ENCODE data around the gene ZNF518A. TPM values are rescaled to one million over a fixed set of nuclear protein-coding genes. Genes with fewer than 3 reads are reported as not detected.
"Not testable (repeated sequence)": the region's sequence is repeated elsewhere in the genome, so short reads cannot be mapped to it uniquely, and the experiment has no call there.

ZNF518A gene
- polyA plus RNA-seq, 2 of the 4 experiments (the other 2 are of a cell fraction): 7.3 to 28.9 TPM

- no peak for TF ChIP-seq CTCF (IDR thresholded peaks at IDR 0.05)
Observed at GRCh38 chr10:96176985-96177384, 46.9 kb downstream of the ZNF518A start (continued).

GRCh38 chr10:96188421-96188820 lies 58.3 kb downstream of the ZNF518A start:
- Histone ChIP-seq H3K27ac (no peak overlapping the region), H3K4me1 (no peaks in the 10 kb centered on the region), H3K4me3 (no peak overlapping the region), H3K4me2 (no peak overlapping the region), H3K9me3 (no peaks in the 10 kb centered on the region)
- DNase-seq (ENCODE audit: low read depth in 1 of 2, low spot score in 1 of 2): no peak
- no peak for ATAC-seq
- CTCF ChIA-PET: interaction anchor here (0.6 to 1.4 kb wide), 2 partner anchors 26 to 1038 kb away, joined by 3 read pairs; no protein-coding TSS in a partner anchor
- POLR2A ChIA-PET: no interaction called here
- FAIRE-seq: no peak
- 42% methylated on average over 2 of the region's 2 CpGs for WGBS (ENCODE audit: missing lambda C conversion rate)
- no peak for TF ChIP-seq EHMT2 (IDR thresholded peaks at IDR 0.05; ENCODE audit: low read depth)
- no peak for TF ChIP-seq SMC3 (IDR thresholded peaks at IDR 0.05)
- no peak for TF ChIP-seq HOXB13 (CRISPR knock-in tag; IDR thresholded peaks at IDR 0.05; ENCODE audit: low read depth)
- no peak for TF ChIP-seq HES2 (IDR thresholded peaks at IDR 0.05)
- TF ChIP-seq RCOR1 (IDR thresholded peaks at IDR 0.05; ENCODE audit: low read depth, low read length): no peak

GRCh38 chr10:96188916-96189315 lies 58.8 kb downstream of the ZNF518A start:
- no peaks in the 10 kb centered on the region for H3K9me3 ChIP-seq
- no peak for DNase-seq (ENCODE audit: low read depth in 1 of 2, low spot score in 1 of 2)
- H3K27ac ChIP-seq: no peak overlapping the region
- H3K4me2 ChIP-seq: no peak overlapping the region
- ChIA-PET POLR2A (no interaction called here), CTCF (interaction anchor here (0.6 to 1.4 kb wide), 3 partner anchors 25 to 1039 kb away, joined by 3 to 4 read pairs (median 3); no protein-coding TSS in a partner anchor)
- TF ChIP-seq CBX8 (IDR thresholded peaks at IDR 0.05): no peak
- TF ChIP-seq HMGXB4 (CRISPR knock-in tag; IDR thresholded peaks at IDR 0.05; ENCODE audit: borderline replicate concordance): no peak
- TF ChIP-seq MAX (IDR thresholded peaks at IDR 0.05): no peak
- TF ChIP-seq USF2 (IDR thresholded peaks at IDR 0.05): no peak
- TF ChIP-seq PHF8 (IDR thresholded peaks at IDR 0.05; ENCODE audit: borderline replicate concordance, low read depth): no peak
- H3K4me1 ChIP-seq: no peaks in the 10 kb centered on the region
- WGBS (ENCODE audit: missing lambda C conversion rate): 88% methylated on average over 1 of the region's 1 CpG
- FAIRE-seq: no peak
- no peak for ATAC-seq
- no peak overlapping the region for H3K4me3 ChIP-seq

GRCh38 chr10:96189505-96189904 lies 59.4 kb downstream of the ZNF518A start:
- H3K4me2 ChIP-seq, POLR2A ChIA-PET: not testable (repeated sequence)

GRCh38 chr10:96201525-96201924 lies 71.4 kb downstream of the ZNF518A start:
- DNase-seq (ENCODE audit: low read depth in 1 of 2, low spot score in 1 of 2) (no peak), ATAC-seq (no peak), FAIRE-seq (no peak)
- no peaks in the 10 kb centered on the region for H3K9me3 ChIP-seq
- ChIA-PET CTCF (no interaction called here), POLR2A (no interaction called here)
- 12% methylated on average over 1 of the region's 1 CpG for WGBS (ENCODE audit: missing lambda C conversion rate)
- H3K4me3 ChIP-seq: no peak overlapping the region
- no peak overlapping the region for H3K27ac ChIP-seq
- H3K4me1 ChIP-seq: no peaks in the 10 kb centered on the region
- no peak overlapping the region for H3K4me2 ChIP-seq
- TF ChIP-seq TP53 (CRISPR knock-in tag; IDR thresholded peaks at IDR 0.05): no peak
- no peak for TF ChIP-seq ZNF302 (CRISPR knock-in tag; IDR thresholded peaks at IDR 0.05)
- no peak for TF ChIP-seq NFE2L2 (conservative IDR thresholded peaks at IDR 0.05; ENCODE audit: low read length)
- TF ChIP-seq JUNB (IDR thresholded peaks at IDR 0.05): no peak
- TF ChIP-seq KDM1A (IDR thresholded peaks at IDR 0.05; ENCODE audit: low read depth): no peak
- no peak for TF ChIP-seq SMC3 (IDR thresholded peaks at IDR 0.05)
- no peak for TF ChIP-seq CEBPB (IDR thresholded peaks at IDR 0.05)
- TF ChIP-seq EHF (CRISPR knock-in tag; IDR thresholded peaks at IDR 0.05): no peak
- TF ChIP-seq ZSCAN20 (CRISPR knock-in tag; IDR thresholded peaks at IDR 0.05): no peak
- no peak for TF ChIP-seq EHMT2 (IDR thresholded peaks at IDR 0.05; ENCODE audit: low read depth)
- no peak for TF ChIP-seq E2F6 (IDR thresholded peaks at IDR 0.05; ENCODE audit: borderline replicate concordance, low read depth)

More at GRCh38 chr10:96189505-96189904, 59.4 kb downstream of the ZNF518A start:
- WGBS (ENCODE audit: missing lambda C conversion rate): 0% methylated on average over 1 of the region's 1 CpG
- DNase-seq (ENCODE audit: low read depth in 1 of 2, low spot score in 1 of 2); H3K4me1 ChIP-seq; FAIRE-seq; ATAC-seq; CTCF ChIA-PET; H3K4me3 ChIP-seq; H3K27ac ChIP-seq; H3K9me3 ChIP-seq: not testable (repeated sequence)

All from A549 (cell line).